Measurements from ENCODE around the gene HEXA.

DNA sequence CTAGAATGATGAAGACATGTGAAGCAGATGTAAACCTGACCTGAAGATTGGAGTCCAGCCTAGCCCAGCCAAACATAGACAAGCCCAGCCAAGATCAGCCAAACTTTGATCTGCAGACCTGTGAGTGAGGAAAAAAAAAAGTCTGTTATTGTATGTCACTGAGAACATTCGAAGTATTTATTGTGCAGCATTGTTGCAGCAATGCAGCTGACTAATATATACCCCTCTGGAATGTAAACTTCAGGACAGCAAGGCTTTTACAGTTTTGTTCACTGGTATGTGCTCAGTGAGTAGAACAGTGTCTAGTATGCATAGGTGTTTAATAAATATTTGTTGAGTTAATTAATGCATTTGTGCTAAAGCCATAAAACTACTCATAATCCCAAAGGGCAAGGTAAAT, 45.7 kb upstream of the HEXA start:
- no peak for TF ChIP-seq CTCF (IDR thresholded peaks at IDR 0.05)
- TF ChIP-seq POLR2A (IDR thresholded peaks at IDR 0.05) = no peak
- TF ChIP-seq EP300 (IDR thresholded peaks at IDR 0.05) = no peak
